GM18505 (cell line): ENCODE results near the gene PCDHGA11.
"Not testable (repeated sequence)": the region's sequence is repeated elsewhere in the genome, so short reads cannot be mapped to it uniquely, and the experiment has no call there.

Source experiments
- ATAC-seq: cut with Tn5 transposase; IDR thresholded peaks from one replicate; pipeline ENCODE4 v1.9.1; 2021; ENCODE audit not compliant: unreplicated experiment
- POLR2A ChIP-seq: IDR thresholded peaks from 4 replicates; pipeline ENCODE4 v1.6.1; 2011; ENCODE audit warnings: borderline replicate concordance; ENCODE audit not compliant: insufficient read depth, insufficient read length; ENCODE audit errors: extremely low read depth

Gene PCDHGA11

DNA sequence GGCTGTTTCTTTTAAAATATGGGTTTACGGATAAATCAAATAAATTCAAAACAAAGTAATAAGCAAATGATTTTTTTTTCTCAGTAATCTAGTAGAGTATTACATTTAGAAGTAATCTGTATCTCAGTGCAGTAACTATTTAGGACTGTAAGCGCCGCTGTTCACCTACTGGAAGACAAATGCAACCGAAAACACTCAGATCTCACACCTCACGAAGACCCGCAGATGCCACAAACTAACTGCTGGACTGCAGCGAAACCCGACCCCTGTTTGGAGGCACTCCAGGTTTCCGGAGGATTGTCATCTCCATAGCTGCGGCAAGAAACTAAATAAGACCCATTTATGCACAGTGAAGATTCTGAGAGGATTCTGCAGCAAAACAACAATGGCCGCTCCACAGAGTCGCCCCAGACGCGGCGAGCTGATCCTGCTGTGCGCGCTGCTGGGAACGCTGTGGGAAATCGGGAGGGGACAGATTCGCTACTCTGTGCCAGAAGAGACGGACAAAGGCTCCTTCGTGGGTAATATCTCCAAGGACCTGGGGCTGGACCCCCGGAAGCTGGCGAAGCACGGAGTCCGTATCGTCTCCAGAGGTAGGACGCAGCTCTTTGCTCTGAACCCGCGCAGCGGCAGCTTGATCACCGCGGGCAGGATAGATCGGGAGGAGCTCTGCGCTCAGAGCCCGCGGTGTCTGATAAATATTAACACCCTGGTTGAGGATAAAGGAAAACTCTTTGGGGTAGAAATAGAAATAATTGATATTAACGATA, 28.2 kb upstream of the PCDHGA11 start, which contains the start of gene PCDHGA8:
PCDHGA8 (plus strand) TSS at position 205 of the 770 bp plus-strand sequence; CDS start at position 386, 181 bp downstream.
- no peak for TF ChIP-seq POLR2A

DNA sequence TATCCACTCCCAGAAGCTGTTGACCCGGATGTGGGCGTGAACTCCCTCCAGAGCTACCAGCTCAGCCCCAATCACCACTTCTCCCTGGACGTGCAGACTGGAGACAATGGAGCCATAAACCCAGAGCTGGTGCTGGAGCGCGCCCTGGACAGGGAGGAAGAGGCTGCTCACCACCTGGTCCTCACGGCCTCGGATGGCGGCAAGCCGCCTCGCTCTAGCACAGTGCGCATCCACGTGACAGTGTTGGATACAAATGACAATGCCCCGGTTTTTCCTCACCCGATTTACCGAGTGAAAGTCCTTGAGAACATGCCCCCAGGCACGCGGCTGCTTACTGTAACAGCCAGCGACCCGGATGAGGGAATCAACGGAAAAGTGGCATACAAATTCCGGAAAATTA, 27.6 kb upstream of the PCDHGA11 start:
- TF ChIP-seq POLR2A = no peak
- no peak for ATAC-seq

More for the DNA sequence above, 28.2 kb upstream of the PCDHGA11 start, which contains the start of gene PCDHGA8:
- no peak for ATAC-seq

DNA sequence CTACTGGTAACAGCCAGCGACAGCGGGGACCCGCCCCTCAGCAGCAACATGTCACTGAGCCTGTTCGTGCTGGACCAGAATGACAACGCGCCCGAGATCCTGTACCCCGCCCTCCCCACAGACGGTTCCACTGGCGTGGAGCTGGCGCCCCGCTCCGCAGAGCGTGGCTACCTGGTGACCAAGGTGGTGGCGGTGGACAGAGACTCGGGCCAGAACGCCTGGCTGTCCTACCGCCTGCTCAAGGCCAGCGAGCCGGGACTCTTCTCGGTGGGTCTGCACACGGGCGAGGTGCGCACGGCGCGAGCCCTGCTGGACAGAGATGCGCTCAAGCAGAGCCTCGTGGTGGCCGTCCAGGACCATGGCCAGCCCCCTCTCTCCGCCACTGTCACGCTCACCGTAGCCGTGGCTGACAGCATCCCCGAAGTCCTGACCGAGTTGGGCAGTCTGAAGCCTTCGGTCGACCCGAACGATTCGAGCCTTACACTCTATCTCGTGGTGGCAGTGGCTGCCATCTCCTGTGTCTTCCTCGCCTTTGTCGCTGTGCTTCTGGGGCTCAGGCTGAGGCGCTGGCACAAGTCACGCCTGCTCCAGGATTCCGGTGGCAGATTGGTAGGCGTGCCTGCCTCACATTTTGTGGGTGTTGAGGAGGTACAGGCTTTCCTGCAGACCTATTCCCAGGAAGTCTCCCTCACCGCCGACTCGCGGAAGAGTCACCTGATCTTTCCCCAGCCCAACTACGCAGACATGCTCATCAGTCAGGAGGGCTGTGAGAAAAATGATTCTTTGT, 26.3 kb upstream of the PCDHGA11 start:
- not testable (repeated sequence) for ATAC-seq

DNA sequence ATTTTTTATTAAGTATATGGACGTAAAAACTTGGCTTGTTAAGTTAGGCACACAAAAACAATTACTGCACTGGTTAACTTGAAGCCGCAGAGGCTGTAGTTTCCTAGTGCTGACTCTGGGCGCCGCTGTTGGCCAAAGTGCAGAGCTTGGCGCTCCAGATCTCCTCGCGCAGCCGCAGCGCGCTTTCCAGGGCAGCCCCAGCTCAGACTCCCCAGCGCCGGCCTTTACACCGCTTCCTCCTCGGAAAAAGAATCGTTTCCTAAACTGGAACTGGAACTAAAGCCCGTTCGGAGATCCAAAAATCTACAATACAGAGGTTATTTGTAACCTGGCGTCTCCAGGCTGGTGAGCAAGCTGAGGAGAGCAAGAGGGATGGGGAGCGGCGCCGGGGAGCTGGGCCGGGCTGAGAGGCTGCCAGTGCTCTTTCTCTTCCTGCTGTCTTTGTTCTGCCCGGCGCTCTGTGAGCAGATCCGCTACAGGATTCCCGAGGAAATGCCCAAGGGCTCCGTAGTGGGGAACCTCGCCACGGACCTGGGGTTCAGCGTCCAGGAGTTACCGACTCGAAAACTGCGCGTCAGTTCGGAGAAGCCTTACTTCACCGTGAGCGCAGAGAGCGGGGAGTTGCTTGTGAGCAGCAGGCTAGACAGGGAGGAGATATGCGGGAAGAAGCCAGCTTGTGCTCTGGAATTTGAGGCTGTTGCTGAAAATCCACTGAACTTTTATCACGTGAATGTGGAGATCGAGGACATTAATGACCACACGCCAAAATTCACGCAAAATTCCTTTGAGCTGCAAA, 22.9 kb upstream of the PCDHGA11 start, which contains the start of gene PCDHGB5:
PCDHGB5 (plus strand) TSS at position 192 of the 796 bp plus-strand sequence; CDS start at position 373, 181 bp downstream.
- peak; percentile 85 for ATAC-seq

DNA sequence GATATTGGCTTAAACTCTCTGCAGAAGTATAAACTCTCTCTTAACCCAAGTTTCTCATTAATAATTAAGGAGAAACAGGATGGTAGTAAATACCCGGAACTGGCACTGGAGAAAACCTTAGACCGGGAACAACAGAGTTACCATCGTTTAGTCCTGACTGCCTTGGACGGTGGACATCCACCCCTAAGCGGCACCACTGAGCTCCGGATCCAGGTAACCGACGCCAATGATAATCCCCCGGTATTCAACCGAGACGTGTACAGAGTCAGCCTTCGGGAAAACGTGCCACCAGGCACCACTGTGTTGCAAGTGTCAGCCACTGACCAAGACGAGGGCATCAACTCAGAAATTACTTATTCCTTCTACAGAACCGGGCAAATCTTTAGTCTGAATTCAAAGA, 22.2 kb upstream of the PCDHGA11 start:
- no peak for ATAC-seq
- TF ChIP-seq POLR2A = no peak

DNA sequence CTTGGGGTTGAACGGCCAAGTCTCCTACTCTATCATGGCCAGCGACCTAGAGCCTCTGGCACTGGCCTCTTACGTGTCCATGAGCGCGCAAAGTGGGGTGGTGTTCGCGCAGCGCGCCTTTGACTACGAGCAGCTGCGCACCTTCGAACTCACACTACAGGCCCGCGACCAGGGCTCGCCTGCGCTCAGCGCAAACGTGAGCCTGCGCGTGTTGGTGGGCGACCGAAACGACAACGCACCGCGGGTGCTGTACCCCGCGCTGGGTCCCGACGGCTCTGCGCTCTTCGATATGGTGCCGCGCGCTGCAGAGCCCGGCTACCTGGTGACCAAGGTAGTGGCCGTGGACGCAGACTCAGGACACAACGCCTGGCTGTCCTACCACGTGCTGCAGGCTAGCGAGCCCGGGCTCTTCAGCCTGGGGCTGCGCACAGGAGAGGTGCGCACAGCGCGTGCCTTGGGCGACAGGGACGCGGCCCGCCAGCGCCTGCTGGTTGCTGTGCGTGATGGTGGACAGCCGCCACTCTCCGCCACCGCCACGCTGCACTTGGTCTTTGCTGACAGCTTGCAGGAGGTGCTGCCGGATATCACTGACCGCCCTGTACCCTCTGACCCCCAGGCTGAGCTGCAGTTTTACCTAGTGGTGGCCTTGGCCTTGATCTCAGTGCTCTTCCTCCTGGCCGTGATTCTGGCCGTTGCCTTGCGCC, 21.1 kb upstream of the PCDHGA11 start:
- no peak for TF ChIP-seq POLR2A
- ATAC-seq = no peak

DNA sequence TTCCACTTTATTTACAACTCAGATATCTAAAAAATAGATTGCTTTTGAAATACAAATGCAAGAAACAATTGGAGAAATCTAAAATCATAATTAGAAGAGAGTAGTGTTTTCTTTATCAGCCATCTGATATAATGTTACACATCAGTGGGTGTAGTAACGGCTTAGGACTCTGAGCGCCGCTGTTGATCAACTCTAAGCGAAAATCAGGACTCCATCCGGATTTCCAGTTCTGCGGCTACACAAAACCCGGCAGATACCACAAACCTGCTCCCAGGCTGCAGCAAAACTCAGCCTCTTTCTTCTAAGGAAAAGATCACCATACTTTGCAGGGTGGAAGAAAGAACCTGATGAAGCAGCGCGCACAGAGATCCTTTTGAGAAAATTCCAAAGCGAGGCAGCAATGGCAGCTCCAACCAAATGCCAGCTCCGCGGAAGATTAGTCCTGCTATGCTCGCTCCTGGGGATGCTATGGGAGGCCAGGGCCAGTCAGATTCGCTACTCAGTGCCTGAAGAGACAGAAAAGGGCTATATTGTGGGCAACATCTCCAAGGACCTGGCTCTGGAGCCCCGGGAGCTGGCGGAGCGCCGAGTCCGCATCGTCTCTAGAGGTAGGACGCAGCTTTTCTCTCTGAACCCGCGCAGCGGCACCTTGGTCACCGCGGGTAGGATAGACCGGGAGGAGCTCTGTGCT, 18.2 kb upstream of the PCDHGA11 start, which contains the start of gene PCDHGA9:
PCDHGA9 (plus strand) TSS at position 226 of the 691 bp plus-strand sequence; CDS start at position 401, 175 bp downstream.
- no peak for TF ChIP-seq POLR2A
- ATAC-seq = no peak

DNA sequence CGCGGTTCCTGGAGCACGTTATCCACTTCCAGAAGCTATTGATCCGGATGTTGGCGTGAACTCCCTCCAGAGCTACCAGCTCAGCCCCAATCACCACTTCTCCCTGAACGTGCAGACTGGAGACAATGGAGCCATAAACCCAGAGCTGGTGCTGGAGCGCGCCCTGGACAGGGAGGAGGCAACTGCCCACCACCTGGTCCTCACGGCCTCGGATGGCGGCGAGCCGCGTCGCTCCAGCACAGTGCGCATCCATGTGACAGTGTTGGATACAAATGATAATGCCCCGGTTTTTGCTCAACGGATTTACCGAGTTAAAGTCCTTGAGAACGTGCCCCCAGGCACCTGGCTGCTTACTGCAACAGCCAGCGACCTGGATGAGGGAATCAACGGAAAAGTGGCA, 17.5 kb upstream of the PCDHGA11 start:
- TF ChIP-seq POLR2A = no peak
- ATAC-seq = no peak

DNA sequence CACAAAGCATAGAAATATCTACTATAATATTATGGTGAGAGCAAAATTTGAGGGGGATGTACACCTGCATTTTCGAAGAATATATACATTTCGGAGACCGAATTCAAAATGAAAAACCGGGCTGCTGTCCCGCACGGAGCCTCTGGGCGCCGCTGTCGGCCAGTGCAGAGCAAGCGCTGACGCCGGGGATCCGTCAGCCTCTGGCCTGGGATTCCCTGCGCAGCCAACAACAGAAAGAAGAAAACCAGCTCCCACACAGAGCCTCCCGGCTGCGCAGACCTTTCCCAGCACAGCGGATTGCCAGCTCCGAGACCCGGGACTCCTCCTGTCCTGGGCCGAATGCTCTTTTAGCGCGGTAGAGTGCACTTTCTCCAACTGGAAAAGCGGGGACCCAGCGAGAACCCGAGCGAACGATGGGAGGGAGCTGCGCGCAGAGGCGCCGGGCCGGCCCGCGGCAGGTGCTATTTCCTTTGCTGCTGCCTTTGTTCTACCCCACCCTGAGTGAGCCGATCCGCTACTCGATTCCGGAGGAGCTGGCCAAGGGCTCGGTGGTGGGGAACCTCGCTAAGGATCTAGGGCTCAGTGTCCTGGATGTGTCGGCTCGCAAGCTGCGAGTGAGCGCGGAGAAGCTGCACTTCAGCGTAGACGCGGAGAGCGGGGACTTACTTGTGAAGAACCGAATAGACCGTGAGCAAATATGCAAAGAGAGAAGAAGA, 12.9 kb upstream of the PCDHGA11 start, which contains the start of gene PCDHGB6:
PCDHGB6 (plus strand) TSS at position 232 of the 716 bp plus-strand sequence; CDS start at position 414, 182 bp downstream.
- not testable (repeated sequence) for ATAC-seq

DNA sequence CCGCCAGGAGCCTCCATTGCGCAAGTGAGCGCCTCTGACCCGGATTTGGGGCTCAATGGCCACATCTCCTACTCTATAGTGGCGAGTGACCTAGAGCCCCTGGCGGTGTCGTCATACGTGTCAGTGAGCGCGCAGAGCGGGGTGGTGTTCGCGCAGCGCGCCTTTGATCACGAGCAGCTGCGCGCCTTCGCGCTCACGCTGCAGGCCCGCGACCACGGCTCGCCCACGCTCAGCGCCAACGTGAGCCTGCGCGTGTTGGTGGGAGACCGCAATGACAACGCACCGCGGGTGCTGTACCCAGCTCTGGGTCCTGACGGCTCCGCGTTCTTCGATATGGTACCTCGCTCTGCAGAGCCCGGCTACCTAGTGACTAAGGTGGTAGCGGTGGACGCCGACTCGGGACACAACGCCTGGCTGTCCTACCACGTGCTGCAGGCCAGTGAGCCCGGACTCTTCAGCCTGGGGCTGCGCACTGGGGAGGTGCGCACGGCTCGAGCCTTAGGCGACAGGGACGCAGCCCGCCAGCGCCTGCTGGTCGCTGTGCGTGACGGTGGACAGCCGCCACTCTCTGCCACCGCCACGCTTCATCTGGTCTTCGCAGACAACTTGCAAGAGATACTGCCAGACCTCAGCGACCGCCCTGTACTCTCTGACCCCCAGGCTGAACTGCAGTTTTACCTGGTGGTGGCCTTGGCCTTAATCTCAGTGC, 11.1 kb upstream of the PCDHGA11 start:
- ATAC-seq = no peak
- TF ChIP-seq POLR2A = no peak

DNA sequence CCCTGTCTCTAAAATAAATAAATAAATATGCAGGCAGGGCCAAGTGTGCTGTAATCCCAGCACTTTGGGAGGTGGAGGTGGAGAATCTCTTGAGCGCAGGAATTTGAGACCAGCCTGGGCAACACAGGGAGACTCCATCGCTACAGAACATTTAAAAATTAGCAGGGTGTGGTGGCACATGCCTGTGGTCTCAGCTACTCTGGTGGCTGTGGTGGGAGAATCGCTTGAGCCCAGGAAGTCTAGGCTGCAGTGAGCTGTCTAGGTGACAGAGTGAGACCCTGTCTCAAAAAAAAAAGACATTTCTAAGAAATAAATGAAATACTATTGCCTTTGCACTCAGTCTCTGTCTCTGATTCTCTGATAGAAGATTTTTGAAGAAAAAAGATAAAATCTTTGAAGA, 9.3 kb upstream of the PCDHGA11 start:
- no peak for ATAC-seq
- no peak for TF ChIP-seq POLR2A
